Upper lobe of left lung (tissue), 4 donors: ENCODE data around the gene ZNF783.

Experiments
- EP300 ChIP-seq, 4 donors: sonication (generic); formaldehyde crosslinking; IDR thresholded peaks; one replicate each; pipeline ENCODE4 v1.5.1; 2017; ENCODE audit warnings: antibody characterized with exemption in 4 of 4, control low read depth in 2 of 4
- POLR2AphosphoS5 ChIP-seq, 2 donors: sonication (generic); formaldehyde crosslinking; IDR thresholded peaks; one replicate each; pipeline ENCODE4 v1.5.1; 2017; ENCODE audit warnings: antibody characterized with exemption in 2 of 2
- TF ChIP-seq, protein P1 (sequence below), 6 experiments: fragments of 450-650 bp in 4 of 6; fragments of 200-600 bp in 2 of 6; sonication (generic) in 2 of 6; IDR thresholded peaks; one replicate each; pipeline ENCODE4 v1.5.1; 2016 to 2019; ENCODE audit warnings: antibody characterized with exemption in 6 of 6

DNA sequence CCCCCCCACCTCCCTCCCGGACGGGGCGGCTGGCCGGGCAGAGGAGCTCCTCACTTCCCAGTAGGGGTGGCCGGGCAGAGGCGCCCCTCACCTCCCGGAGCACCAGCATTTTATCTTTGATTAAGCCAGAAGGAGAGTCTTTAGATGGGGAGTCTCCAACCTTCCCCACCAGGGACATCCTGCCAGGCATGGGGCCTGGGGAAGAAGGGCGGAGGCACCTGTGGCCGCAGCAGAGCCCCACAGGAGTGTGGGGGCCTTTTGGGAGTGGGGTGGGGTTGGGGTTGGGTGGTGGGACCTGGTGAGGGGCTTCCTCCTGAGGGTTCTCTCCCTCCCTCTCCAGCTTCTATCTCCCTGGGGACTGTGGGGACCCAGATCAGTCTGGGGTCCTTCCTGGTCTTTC is 18.2 kb downstream of the ZNF783 start:
- TF ChIP-seq, protein P1, sequence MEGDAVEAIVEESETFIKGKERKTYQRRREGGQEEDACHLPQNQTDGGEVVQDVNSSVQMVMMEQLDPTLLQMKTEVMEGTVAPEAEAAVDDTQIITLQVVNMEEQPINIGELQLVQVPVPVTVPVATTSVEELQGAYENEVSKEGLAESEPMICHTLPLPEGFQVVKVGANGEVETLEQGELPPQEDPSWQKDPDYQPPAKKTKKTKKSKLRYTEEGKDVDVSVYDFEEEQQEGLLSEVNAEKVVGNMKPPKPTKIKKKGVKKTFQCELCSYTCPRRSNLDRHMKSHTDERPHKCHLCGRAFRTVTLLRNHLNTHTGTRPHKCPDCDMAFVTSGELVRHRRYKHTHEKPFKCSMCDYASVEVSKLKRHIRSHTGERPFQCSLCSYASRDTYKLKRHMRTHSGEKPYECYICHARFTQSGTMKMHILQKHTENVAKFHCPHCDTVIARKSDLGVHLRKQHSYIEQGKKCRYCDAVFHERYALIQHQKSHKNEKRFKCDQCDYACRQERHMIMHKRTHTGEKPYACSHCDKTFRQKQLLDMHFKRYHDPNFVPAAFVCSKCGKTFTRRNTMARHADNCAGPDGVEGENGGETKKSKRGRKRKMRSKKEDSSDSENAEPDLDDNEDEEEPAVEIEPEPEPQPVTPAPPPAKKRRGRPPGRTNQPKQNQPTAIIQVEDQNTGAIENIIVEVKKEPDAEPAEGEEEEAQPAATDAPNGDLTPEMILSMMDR (IDR thresholded peaks at IDR 0.05) = no peak
- TF ChIP-seq POLR2AphosphoS5 (IDR thresholded peaks at IDR 0.05) = no peak
- no peak for TF ChIP-seq EP300 (IDR thresholded peaks at IDR 0.05)
